ENCODE data around the gene CARMIL1.

CARMIL1 gene

GRCh38 chr6:25311331-25311840, 32.2 kb downstream of the CARMIL1 start:
- no peak for DNase-seq

- no peak for DNase-seq
Measured at GRCh38 chr6:25312034-25312620, 33.0 kb downstream of the CARMIL1 start.

- peak in 1 of 2 experiments; percentile 22 for DNase-seq
Measured at GRCh38 chr6:25312703-25313102, 33.5 kb downstream of the CARMIL1 start.

- DNase-seq, result no peak
Measured at GRCh38 chr6:25314509-25315175, 35.5 kb downstream of the CARMIL1 start.

GRCh38 chr6:25315194-25316177, 36.3 kb downstream of the CARMIL1 start:
- peak; percentile 22 to 51 for DNase-seq

- peak in 1 of 2 experiments; percentile 44 for DNase-seq
Measured at GRCh38 chr6:25316626-25317025, 37.5 kb downstream of the CARMIL1 start.

- DNase-seq, result peak in 1 of 2 experiments; percentile 61
Measured at GRCh38 chr6:25318589-25318988, 39.4 kb downstream of the CARMIL1 start.

- no peak for DNase-seq
Measured at GRCh38 chr6:25320459-25320858, 41.3 kb downstream of the CARMIL1 start.

- no peak for DNase-seq
Measured at GRCh38 chr6:25322692-25323091, 43.5 kb downstream of the CARMIL1 start.

GRCh38 chr6:25324066-25324762, 45.0 kb downstream of the CARMIL1 start:
- no peak for DNase-seq

- DNase-seq, result no peak
Measured at GRCh38 chr6:25326126-25326525, 47.0 kb downstream of the CARMIL1 start.

GRCh38 chr6:25326960-25327359, 47.8 kb downstream of the CARMIL1 start:
- no peak for DNase-seq

- no peak for DNase-seq
Measured at GRCh38 chr6:25327432-25327831, 48.3 kb downstream of the CARMIL1 start.

- no peak for DNase-seq
Measured at GRCh38 chr6:25329161-25329817, 50.1 kb downstream of the CARMIL1 start.

- DNase-seq, result no peak
Measured at GRCh38 chr6:25329982-25330381, 50.8 kb downstream of the CARMIL1 start.

GRCh38 chr6:25330796-25331685, 51.9 kb downstream of the CARMIL1 start:
- peak in 1 of 2 experiments; percentile 43 for DNase-seq

GRCh38 chr6:25332165-25332564, 53.0 kb downstream of the CARMIL1 start:
- no peak for DNase-seq

GRCh38 chr6:25332655-25333071, 53.5 kb downstream of the CARMIL1 start:
- DNase-seq, result no peak

- no peak for DNase-seq
Measured at GRCh38 chr6:25333471-25333870, 54.3 kb downstream of the CARMIL1 start.

- no peak for DNase-seq
Measured at GRCh38 chr6:25334793-25335192, 55.6 kb downstream of the CARMIL1 start.

- no peak for DNase-seq
Measured at GRCh38 chr6:25336996-25337395, 57.8 kb downstream of the CARMIL1 start.
